Activated B cell treated with CpG ODN at 0.5 μM for 24 hours (primary cell): ENCODE data around the gene INHBB. TPM values are rescaled to one million over a fixed set of nuclear protein-coding genes. Genes with fewer than 3 reads are reported as not detected.

Experiments
- ATAC-seq: fragments of 200-7000 bp; cut with Tn5 transposase; one replicate; pipeline ENCODE4 v1.10.0; 2021; ENCODE audit warnings: low read depth, mild to moderate bottlenecking, moderate library complexity
- CTCF ChIA-PET: fragments of 350-600 bp; sonication (Branson Sonifier 250); formaldehyde crosslinking; loops from one replicate; lab custom pipeline; 2021; ENCODE audit warnings: antibody characterized with exemption; lab: Charles Lee
- POLR2A ChIA-PET: fragments of 350-600 bp; sonication (Branson Sonifier 250); formaldehyde crosslinking; loops from one replicate; lab custom pipeline; 2021; ENCODE audit warnings: antibody characterized with exemption; lab: Charles Lee
- DNase-seq: peaks from one replicate; pipeline ENCODE4 v3.0.0; 2022
- H3K27ac Mint-ChIP-seq: one replicate; pipeline ENCODE4 v1.8.0; 2020; ENCODE audit warnings: mixed read lengths
- H3K27me3 Mint-ChIP-seq: one replicate; pipeline ENCODE4 v1.8.0; 2021; ENCODE audit warnings: mixed read lengths
- H3K36me3 Mint-ChIP-seq: one replicate; pipeline ENCODE4 v1.8.0; 2021; ENCODE audit warnings: low read depth, mixed read lengths
- H3K4me1 Mint-ChIP-seq: one replicate; pipeline ENCODE4 v1.8.0; 2021; ENCODE audit warnings: mixed read lengths
- H3K4me3 Mint-ChIP-seq: one replicate; pipeline ENCODE4 v1.8.0; 2020; ENCODE audit warnings: mild to moderate bottlenecking, mixed read lengths
- H3K9me3 Mint-ChIP-seq: one replicate; pipeline ENCODE4 v1.8.0; 2020; ENCODE audit warnings: mixed read lengths
- CTCF ChIP-seq: fragments of 200-600 bp; IDR thresholded peaks from one replicate; pipeline ENCODE4 v1.8.0; 2022; ENCODE audit warnings: antibody characterized with exemption, mild to moderate bottlenecking
- intact Hi-C: fragments of 100-400 bp; cut with micrococcal nuclease; formaldehyde crosslinking; loops from one replicate; pipeline ENCODE4 v1.15.1; 2024
- total RNA-seq: library from RNA; stranded (reverse); gene quantifications from 2 replicates; pipeline ENCODE4 v1.2.3, GENCODE V29; 2022

INHBB gene
- total RNA-seq, 1 donor from 2014 or later: not detected

GRCh38 chr2:120330946-120331822, 14.8 kb upstream of the INHBB start:
- Mint-ChIP-seq H3K4me3 (no peak overlapping the region), H3K27me3 (peaks cover 45% of the 10 kb centered on the region), H3K27ac (no peak overlapping the region), H3K4me1 (peaks cover 2% of the 10 kb centered on the region), H3K36me3 (no peaks in the 10 kb centered on the region), H3K9me3 (peaks cover 4% of the 10 kb centered on the region)
- no peak for ATAC-seq
- intact Hi-C loops: no loop called here
- TF ChIP-seq CTCF: no peak
- DNase-seq: no peak
- ChIA-PET POLR2A (no interaction called here), CTCF (no interaction called here)

GRCh38 chr2:120331903-120332302, 14.0 kb upstream of the INHBB start:
- no peak for DNase-seq
- ChIA-PET CTCF (no interaction called here), POLR2A (no interaction called here)
- peaks cover 2% of the 10 kb centered on the region for H3K4me1 Mint-ChIP-seq
- peaks cover 48% of the 10 kb centered on the region for H3K27me3 Mint-ChIP-seq
- H3K27ac Mint-ChIP-seq: no peak overlapping the region
- H3K4me3 Mint-ChIP-seq: no peak overlapping the region
- H3K36me3 Mint-ChIP-seq: no peaks in the 10 kb centered on the region
- no peak for TF ChIP-seq CTCF
- ATAC-seq: no peak
- H3K9me3 Mint-ChIP-seq: peaks cover 4% of the 10 kb centered on the region
- intact Hi-C loops: no loop called here

GRCh38 chr2:120332384-120332783, 13.6 kb upstream of the INHBB start:
- intact Hi-C loops: no loop called here
- H3K27me3 Mint-ChIP-seq: peaks cover 47% of the 10 kb centered on the region
- H3K4me3 Mint-ChIP-seq: no peak overlapping the region
- POLR2A ChIA-PET: no interaction called here
- no peaks in the 10 kb centered on the region for H3K36me3 Mint-ChIP-seq
- H3K27ac Mint-ChIP-seq: no peak overlapping the region
- H3K9me3 Mint-ChIP-seq: peaks cover 4% of the 10 kb centered on the region
- no peaks in the 10 kb centered on the region for H3K4me1 Mint-ChIP-seq
- DNase-seq (no peak), ATAC-seq (no peak)
- no peak for TF ChIP-seq CTCF
- CTCF ChIA-PET: interaction anchor here (0.6 kb wide), 1 partner anchor 672 kb away, joined by 3 read pairs; no protein-coding TSS in a partner anchor

- DNase-seq: no peak
- ChIA-PET POLR2A (no interaction called here), CTCF (interaction anchor here (1.4 kb wide), 1 partner anchor 581 kb away, joined by 3 read pairs; no protein-coding TSS in a partner anchor)
- H3K9me3 Mint-ChIP-seq: peaks cover 4% of the 10 kb centered on the region
- no peaks in the 10 kb centered on the region for H3K36me3 Mint-ChIP-seq
- H3K4me1 Mint-ChIP-seq: no peaks in the 10 kb centered on the region
- no peak overlapping the region for H3K4me3 Mint-ChIP-seq
- H3K27me3 Mint-ChIP-seq: peaks cover 52% of the 10 kb centered on the region
- ATAC-seq: no peak
- no peak for TF ChIP-seq CTCF
- H3K27ac Mint-ChIP-seq: no peak overlapping the region
- intact Hi-C loops: no loop called here
These were observed 11.9 kb upstream of the INHBB start for GRCh38 chr2:120334068-120334467.

GRCh38 chr2:120336749-120337148, 9.2 kb upstream of the INHBB start:
- no peak for DNase-seq
- Mint-ChIP-seq H3K9me3 (peaks cover 4% of the 10 kb centered on the region), H3K4me3 (no peak overlapping the region), H3K27ac (no peak overlapping the region), H3K27me3 (peaks cover 61% of the 10 kb centered on the region), H3K4me1 (no peaks in the 10 kb centered on the region), H3K36me3 (no peaks in the 10 kb centered on the region)
- no peak for TF ChIP-seq CTCF
- ChIA-PET POLR2A (no interaction called here), CTCF (no interaction called here)
- ATAC-seq: no peak
- intact Hi-C loops: no loop called here
